B cell (primary cell): ENCODE measurements around the gene GALNT18.

Experiments
- EZH2 ChIP-seq: IDR thresholded peaks from 2 replicates; pipeline ENCODE4 v1.6.1; 2012; ENCODE audit warnings: borderline replicate concordance, low read depth, mild to moderate bottlenecking, moderate library complexity, low read length; ENCODE audit not compliant: insufficient read depth, poor library complexity, severe bottlenecking
- TF ChIP-seq, protein P1 (sequence below): fragments of 200-600 bp; IDR thresholded peaks from one replicate; pipeline ENCODE4 v1.8.0; 2022; ENCODE audit warnings: antibody characterized with exemption, mild to moderate bottlenecking

DNA sequence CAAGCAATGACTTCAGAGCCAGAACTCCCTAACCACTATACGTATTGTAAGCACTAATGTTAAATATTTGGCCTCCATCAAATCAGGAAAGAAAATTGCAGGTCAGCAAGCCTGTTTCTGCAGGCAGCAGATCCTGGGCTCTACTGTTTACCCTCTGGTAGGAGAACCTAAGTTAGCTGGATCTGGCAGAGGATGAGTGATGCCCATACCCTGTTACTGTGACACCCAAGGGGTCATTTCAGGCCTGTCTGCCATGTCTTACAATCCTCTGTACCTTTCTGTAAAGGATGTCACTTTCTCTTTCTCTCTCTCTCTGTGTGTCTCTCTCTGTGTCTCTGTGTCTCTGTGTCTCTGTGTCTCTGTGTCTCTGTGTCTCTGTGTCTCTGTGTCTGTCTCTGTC, 375.6 kb downstream of the GALNT18 start:
- TF ChIP-seq, protein P1, sequence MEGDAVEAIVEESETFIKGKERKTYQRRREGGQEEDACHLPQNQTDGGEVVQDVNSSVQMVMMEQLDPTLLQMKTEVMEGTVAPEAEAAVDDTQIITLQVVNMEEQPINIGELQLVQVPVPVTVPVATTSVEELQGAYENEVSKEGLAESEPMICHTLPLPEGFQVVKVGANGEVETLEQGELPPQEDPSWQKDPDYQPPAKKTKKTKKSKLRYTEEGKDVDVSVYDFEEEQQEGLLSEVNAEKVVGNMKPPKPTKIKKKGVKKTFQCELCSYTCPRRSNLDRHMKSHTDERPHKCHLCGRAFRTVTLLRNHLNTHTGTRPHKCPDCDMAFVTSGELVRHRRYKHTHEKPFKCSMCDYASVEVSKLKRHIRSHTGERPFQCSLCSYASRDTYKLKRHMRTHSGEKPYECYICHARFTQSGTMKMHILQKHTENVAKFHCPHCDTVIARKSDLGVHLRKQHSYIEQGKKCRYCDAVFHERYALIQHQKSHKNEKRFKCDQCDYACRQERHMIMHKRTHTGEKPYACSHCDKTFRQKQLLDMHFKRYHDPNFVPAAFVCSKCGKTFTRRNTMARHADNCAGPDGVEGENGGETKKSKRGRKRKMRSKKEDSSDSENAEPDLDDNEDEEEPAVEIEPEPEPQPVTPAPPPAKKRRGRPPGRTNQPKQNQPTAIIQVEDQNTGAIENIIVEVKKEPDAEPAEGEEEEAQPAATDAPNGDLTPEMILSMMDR: no peak
- TF ChIP-seq EZH2: no peak
